Mesenchymal stem cell (in vitro differentiated cells and primary cell): ENCODE results near the gene RHOBTB1.
"Not testable (repeated sequence)": the region's sequence is repeated elsewhere in the genome, so short reads cannot be mapped to it uniquely, and the experiment has no call there.

Experiments used
- DNase-seq: peaks from one replicate; pipeline ENCODE4 v3.0.0-alpha.2; 2013
- H2AFZ ChIP-seq: one replicate; pipeline ENCODE4 v1.6.1; 2013; ENCODE audit warnings: low read depth, mild to moderate bottlenecking, control low read depth, inconsistent platforms, low read length, moderate library complexity
- H2AK5ac ChIP-seq: 2 replicates; pipeline ENCODE4 v1.6.1; 2013; ENCODE audit warnings: low read length, moderate library complexity, mild to moderate bottlenecking, inconsistent platforms; ENCODE audit not compliant: severe bottlenecking
- H2BK120ac ChIP-seq: one replicate; pipeline ENCODE4 v1.6.1; 2013; ENCODE audit warnings: low read depth, mild to moderate bottlenecking, inconsistent platforms, low read length, moderate library complexity
- H2BK12ac ChIP-seq, 2 experiments: one replicate each; pipeline ENCODE4 v1.6.1; 2013; ENCODE audit warnings: inconsistent platforms in 2 of 2, low read length in 2 of 2, mild to moderate bottlenecking in 2 of 2, moderate library complexity in 2 of 2, control low read depth in 1 of 2
- H2BK15ac ChIP-seq: one replicate; pipeline ENCODE4 v1.6.1; 2013; ENCODE audit warnings: mild to moderate bottlenecking, low read depth, inconsistent platforms; ENCODE audit not compliant: poor library complexity, severe bottlenecking
- H2BK5ac ChIP-seq: 2 replicates; pipeline ENCODE4 v1.6.1; 2013; ENCODE audit warnings: low read depth, mild to moderate bottlenecking, low read length, control low read depth, inconsistent platforms; ENCODE audit not compliant: poor library complexity, severe bottlenecking
- H3K14ac ChIP-seq, 2 experiments: one replicate each; pipeline ENCODE4 v1.6.1; 2013; ENCODE audit warnings: inconsistent platforms in 2 of 2, low read length in 2 of 2, control low read depth in 1 of 2, mild to moderate bottlenecking in 1 of 2, moderate library complexity in 1 of 2
- H3K18ac ChIP-seq, 2 experiments: one replicate each; pipeline ENCODE4 v1.6.1; 2013; ENCODE audit warnings: inconsistent platforms in 2 of 2, low read length in 2 of 2, control low read depth in 1 of 2, low read depth in 1 of 2, mild to moderate bottlenecking in 1 of 2
- H3K23ac ChIP-seq, 2 experiments: one replicate each; pipeline ENCODE4 v1.6.1; 2013; ENCODE audit warnings: inconsistent platforms in 2 of 2, low read length in 2 of 2, mild to moderate bottlenecking in 2 of 2, moderate library complexity in 2 of 2, control low read depth in 1 of 2
- H3K27ac ChIP-seq: 2 replicates; pipeline ENCODE4 v1.5.1; 2013; ENCODE audit warnings: mild to moderate bottlenecking, moderate library complexity, low read length, control low read depth, inconsistent platforms; ENCODE audit not compliant: poor library complexity, severe bottlenecking
- H3K27me3 ChIP-seq, 2 experiments: 2 replicates each; pipeline versions ENCODE4 v1.6.1 to v1.7.0; 2013; ENCODE audit warnings: low read length in 2 of 2, mild to moderate bottlenecking in 2 of 2, moderate library complexity in 2 of 2, control low read depth in 1 of 2, inconsistent platforms in 1 of 2; ENCODE audit not compliant: control insufficient read depth in 1 of 2, insufficient read depth in 1 of 2
- H3K36me3 ChIP-seq, 2 experiments: 2 replicates each; pipeline versions ENCODE4 v1.6.1 to v1.7.0; 2013; ENCODE audit warnings: low read length in 2 of 2, control low read depth in 1 of 2, inconsistent platforms in 1 of 2, low read depth in 1 of 2, mild to moderate bottlenecking in 1 of 2; ENCODE audit not compliant: insufficient read depth in 2 of 2, control insufficient read depth in 1 of 2
- H3K4ac ChIP-seq, 2 experiments: one replicate each; pipeline ENCODE4 v1.6.1; 2013; ENCODE audit warnings: inconsistent platforms in 2 of 2, low read length in 2 of 2, mild to moderate bottlenecking in 2 of 2, moderate library complexity in 2 of 2, control low read depth in 1 of 2, low read depth in 1 of 2
- H3K4me1 ChIP-seq: 2 replicates; pipeline ENCODE4 v1.6.1; 2013; ENCODE audit warnings: low read depth, low read length, control low read depth; ENCODE audit not compliant: control insufficient read depth, insufficient read depth
- H3K4me2 ChIP-seq: 2 replicates; pipeline ENCODE4 v1.6.1; 2013; ENCODE audit warnings: low read length, mild to moderate bottlenecking, inconsistent platforms; ENCODE audit not compliant: poor library complexity, severe bottlenecking
- H3K4me3 ChIP-seq, 2 experiments: 2 replicates each; pipeline versions ENCODE4 v1.5.1 to v1.7.0; 2013; ENCODE audit warnings: low read length in 2 of 2, mild to moderate bottlenecking in 2 of 2, control low read depth in 1 of 2, low read depth in 1 of 2; ENCODE audit not compliant: insufficient read depth in 1 of 2
- H3K79me1 ChIP-seq: replicated peaks from 2 replicates; pipeline ENCODE4 v1.6.1; 2013; ENCODE audit warnings: mild to moderate bottlenecking, control low read depth, low read length, inconsistent platforms; ENCODE audit not compliant: poor library complexity, severe bottlenecking
- H3K9ac ChIP-seq: 2 replicates; pipeline ENCODE4 v1.7.0; 2013; ENCODE audit warnings: mild to moderate bottlenecking, low read length, moderate library complexity
- H3K9me3 ChIP-seq: 2 replicates; pipeline ENCODE4 v1.7.0; 2013; ENCODE audit warnings: mild to moderate bottlenecking, low read length; ENCODE audit not compliant: control insufficient read depth
- H4K8ac ChIP-seq: one replicate; pipeline ENCODE4 v1.6.1; 2013; ENCODE audit warnings: inconsistent platforms, mild to moderate bottlenecking, low read length, moderate library complexity
- H4K91ac ChIP-seq: one replicate; pipeline ENCODE4 v1.6.1; 2013; ENCODE audit warnings: mild to moderate bottlenecking, low read length, inconsistent platforms
- WGBS: methylation state at CpG from one replicate; pipeline ENCODE4 v1.1.7; 2013; ENCODE audit warnings: mixed read lengths; 5-methylcytosine and 5-hydroxymethylcytosine counted together

RHOBTB1 gene

DNA sequence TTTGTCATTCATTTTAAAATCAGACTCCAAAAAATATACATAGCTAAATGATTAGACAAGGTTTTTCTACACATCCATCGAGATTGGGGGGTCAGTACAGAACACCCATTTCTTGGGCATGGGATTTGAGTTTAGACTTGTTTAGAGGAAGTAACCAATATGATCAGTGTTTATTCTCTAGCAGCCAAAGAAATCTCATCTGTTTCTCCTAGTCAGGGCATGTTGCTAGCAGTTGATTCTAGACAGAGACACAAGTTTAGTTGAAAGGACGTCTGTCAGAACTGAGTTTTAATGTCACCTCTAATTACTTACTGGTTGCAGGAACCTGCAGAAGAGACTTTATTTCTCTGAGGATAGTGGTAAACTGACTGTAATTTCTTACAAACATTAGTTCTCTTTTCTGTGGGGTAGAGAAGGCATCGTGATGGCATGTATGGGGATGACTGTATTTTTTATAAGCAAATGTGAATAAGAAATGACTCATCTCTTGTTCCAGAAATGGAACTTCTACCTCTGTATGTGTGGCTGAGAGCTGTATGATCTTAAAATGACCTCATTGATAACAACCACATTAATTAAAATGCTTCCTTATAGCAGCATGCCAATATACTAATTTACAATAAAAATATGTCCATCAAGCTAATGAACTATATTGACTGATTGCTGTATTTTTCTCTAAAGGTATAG, 30.6 kb upstream of the RHOBTB1 start:
- DNase-seq: peak; percentile 42
- Histone ChIP-seq H3K14ac (no peak overlapping the region), H3K23ac (no peak overlapping the region), H4K8ac (no peak overlapping the region), H2BK120ac (no peak overlapping the region), H3K27me3 (no peaks in the 10 kb centered on the region), H3K79me1 (peaks cover 2% of the 10 kb centered on the region), H3K4me1 (peaks cover 2% of the 10 kb centered on the region), H3K18ac (no peak overlapping the region), H3K27ac (no peak overlapping the region), H3K4me3 (no peak overlapping the region), H3K9me3 (no peaks in the 10 kb centered on the region), H2AK5ac (no peak overlapping the region), H3K9ac (no peak overlapping the region), H2BK12ac (no peak overlapping the region), H4K91ac (no peak overlapping the region), H3K4ac (no peak overlapping the region), H2BK15ac (no peak overlapping the region), H3K36me3 (no peaks in the 10 kb centered on the region), H2AFZ (no peak overlapping the region), H3K4me2 (no peak overlapping the region), H2BK5ac (no peak overlapping the region)
- WGBS: 31% methylated on average over 2 of the region's 3 CpGs

DNA sequence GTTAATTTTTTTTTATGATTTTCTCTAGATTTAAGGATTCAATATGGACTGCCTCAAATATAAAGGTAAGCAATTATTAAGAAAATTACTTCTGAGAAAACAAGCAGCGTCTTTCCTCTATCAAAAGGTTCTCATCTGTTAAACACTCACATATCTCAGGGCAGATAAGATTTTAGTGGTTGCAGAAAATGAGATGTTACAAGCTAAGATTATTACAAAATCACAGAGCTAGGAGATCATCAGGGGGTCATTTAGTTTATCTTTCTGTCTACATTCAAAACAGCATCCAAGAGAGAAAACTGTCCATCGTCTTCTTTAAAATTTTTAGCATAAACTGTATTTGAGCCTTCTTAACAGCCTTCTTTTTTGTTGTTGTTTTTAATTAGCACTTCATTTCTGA, 29.1 kb upstream of the RHOBTB1 start:
- Histone ChIP-seq H3K4me3 (no peak overlapping the region), H3K79me1 (peaks cover 2% of the 10 kb centered on the region), H2BK15ac (no peak overlapping the region), H3K4ac (no peak overlapping the region), H3K9ac (no peak overlapping the region), H3K27me3 (peaks cover 0 to 4% of the 10 kb centered on the region in 2 experiments), H2BK120ac (no peak overlapping the region), H3K4me1 (no peaks in the 10 kb centered on the region), H3K23ac (no peak overlapping the region), H3K36me3 (no peaks in the 10 kb centered on the region), H2AK5ac (no peak overlapping the region), H2BK5ac (no peak overlapping the region), H4K8ac (no peak overlapping the region), H3K14ac (no peak overlapping the region), H2BK12ac (no peak overlapping the region), H3K9me3 (no peaks in the 10 kb centered on the region), H4K91ac (no peak overlapping the region), H2AFZ (no peak overlapping the region), H3K27ac (no peak overlapping the region), H3K18ac (no peak overlapping the region), H3K4me2 (no peak overlapping the region)
- DNase-seq: no peak
- no CpG with 5 or more reads among the region's 2 CpGs for WGBS

DNA sequence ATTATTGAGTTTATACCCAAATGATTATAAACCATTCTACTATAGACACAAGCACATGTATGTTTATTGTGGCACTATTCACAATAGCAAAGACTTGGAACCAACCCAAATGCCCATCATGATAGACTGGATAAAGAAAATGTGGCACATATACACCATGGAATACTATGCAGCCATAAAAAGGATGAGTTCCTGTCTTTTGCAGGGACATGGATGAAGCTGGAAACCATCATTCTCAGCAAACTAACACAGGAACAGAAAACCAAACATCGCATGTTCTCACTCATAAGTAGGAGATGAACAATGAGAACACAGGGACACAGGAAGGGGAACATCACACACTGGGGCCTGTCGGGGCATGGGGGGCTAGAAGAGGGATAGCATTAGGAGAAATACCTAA, 28.2 kb upstream of the RHOBTB1 start:
- H3K23ac ChIP-seq, H3K27ac ChIP-seq, H2BK12ac ChIP-seq, H3K9me3 ChIP-seq, H3K79me1 ChIP-seq, H3K9ac ChIP-seq, H3K14ac ChIP-seq, H4K8ac ChIP-seq, H3K27me3 ChIP-seq, H2BK5ac ChIP-seq, H3K36me3 ChIP-seq, H2BK15ac ChIP-seq, H4K91ac ChIP-seq, DNase-seq, H3K4me3 ChIP-seq, H3K18ac ChIP-seq, H3K4me1 ChIP-seq, H2AK5ac ChIP-seq, H3K4me2 ChIP-seq, H2BK120ac ChIP-seq, H2AFZ ChIP-seq, H3K4ac ChIP-seq: not testable (repeated sequence)
- WGBS: 100% methylated on average over 1 of the region's 2 CpGs

DNA sequence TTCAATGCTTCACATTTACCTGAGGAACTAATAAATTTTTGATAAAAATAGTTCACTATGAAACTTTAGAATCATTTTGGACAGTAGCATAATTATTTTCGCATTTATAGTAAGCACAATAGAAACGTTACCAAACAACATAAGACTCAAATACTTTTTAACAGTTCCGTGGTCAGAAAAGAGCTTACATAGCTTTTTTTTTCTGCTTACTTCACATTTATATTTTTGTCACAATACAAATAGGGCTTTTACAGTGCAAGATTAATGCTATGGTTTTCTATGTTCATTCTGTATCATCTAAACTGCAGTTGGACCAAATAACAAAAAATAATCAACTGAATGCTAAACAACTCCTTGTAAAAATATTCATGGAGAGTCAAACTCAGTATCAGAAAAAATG, 26.5 kb upstream of the RHOBTB1 start:
- Histone ChIP-seq H3K14ac (no peak overlapping the region), H3K4ac (no peak overlapping the region), H2BK120ac (no peak overlapping the region), H2AFZ (no peak overlapping the region), H3K27me3 (peaks cover 0 to 5% of the 10 kb centered on the region in 2 experiments), H2BK5ac (no peak overlapping the region), H3K4me1 (no peaks in the 10 kb centered on the region), H2AK5ac (no peak overlapping the region), H3K4me3 (no peak overlapping the region), H3K27ac (no peak overlapping the region), H3K23ac (no peak overlapping the region), H3K18ac (no peak overlapping the region), H4K91ac (no peak overlapping the region), H3K79me1 (peaks cover 5% of the 10 kb centered on the region), H2BK12ac (no peak overlapping the region), H2BK15ac (no peak overlapping the region), H3K9me3 (no peaks in the 10 kb centered on the region), H4K8ac (no peak overlapping the region), H3K9ac (no peak overlapping the region), H3K4me2 (no peak overlapping the region), H3K36me3 (no peaks in the 10 kb centered on the region)
- WGBS: 98% methylated on average over 3 of the region's 3 CpGs
- no peak for DNase-seq
